Activated CD4-positive, alpha-beta T cell treated with anti-CD3 and anti-CD28 coated beads for 36 hours (primary cell): ENCODE data around the gene SH3BP2. TPM values are rescaled to one million over a fixed set of nuclear protein-coding genes. Genes with fewer than 3 reads are reported as not detected.

ENCODE experiments used
- ATAC-seq: fragments of 200-7000 bp; cut with Tn5 transposase; one replicate; pipeline ENCODE4 v1.10.0; 2021; ENCODE audit warnings: mild to moderate bottlenecking, moderate library complexity
- CTCF ChIA-PET: fragments of 350-600 bp; sonication (Branson Sonifier 250); formaldehyde crosslinking; loops from one replicate; lab custom pipeline; 2021; ENCODE audit warnings: antibody characterized with exemption; lab: Charles Lee
- POLR2A ChIA-PET: fragments of 350-600 bp; sonication (Branson Sonifier 250); formaldehyde crosslinking; loops from one replicate; lab custom pipeline; 2021; ENCODE audit warnings: antibody characterized with exemption, inconsistent platforms; lab: Charles Lee
- DNase-seq: peaks from one replicate; pipeline ENCODE4 v3.0.0-alpha.2; 2020
- H3K27ac Mint-ChIP-seq: one replicate; pipeline ENCODE4 v1.8.0; 2021; ENCODE audit warnings: mixed read lengths
- H3K27me3 Mint-ChIP-seq: one replicate; pipeline ENCODE4 v1.8.0; 2021; ENCODE audit warnings: mixed read lengths
- H3K36me3 Mint-ChIP-seq: one replicate; pipeline ENCODE4 v1.8.0; 2021; ENCODE audit warnings: low read depth, mixed read lengths
- H3K4me1 Mint-ChIP-seq: one replicate; pipeline ENCODE4 v1.8.0; 2021; ENCODE audit warnings: mixed read lengths
- H3K4me3 Mint-ChIP-seq: one replicate; pipeline ENCODE4 v1.8.0; 2021; ENCODE audit warnings: mild to moderate bottlenecking, moderate library complexity, mixed read lengths
- H3K9me3 Mint-ChIP-seq: one replicate; pipeline ENCODE4 v1.8.0; 2021; ENCODE audit warnings: low read depth, mixed read lengths
- intact Hi-C, 2 experiments: fragments of 100-400 bp; cut with DNase I in 1 of 2; cut with micrococcal nuclease in 1 of 2; formaldehyde crosslinking; loops; one replicate each; pipeline versions ENCODE4 v1.14.2 to v1.15.1; 2022 to 2024; cut with DNase I, micrococcal nuclease
- total RNA-seq, 2 experiments: library from RNA; stranded (reverse); gene quantifications; one replicate each; pipeline ENCODE4 v1.2.3, GENCODE V29; 2021

The SH3BP2 gene
- total RNA-seq, 2 experiments from 2014 or later, result 63.3 to 68.3 TPM

GRCh38 chr4:2832309-2832980, 39.6 kb downstream of the SH3BP2 start:
- Mint-ChIP-seq H3K27me3 (no peaks in the 10 kb centered on the region), H3K36me3 (peaks cover 24% of the 10 kb centered on the region), H3K4me1 (peaks cover 23% of the 10 kb centered on the region), H3K9me3 (no peaks in the 10 kb centered on the region), H3K4me3 (no peak overlapping the region), H3K27ac (no peak overlapping the region)
- DNase-seq (no peak), ATAC-seq (no peak)
- CTCF ChIA-PET, result no interaction called here
- intact Hi-C loops, result no loop called here
- POLR2A ChIA-PET, result no interaction called here

- intact Hi-C loops, result no loop called here
- Mint-ChIP-seq H3K27ac (no peak overlapping the region), H3K4me3 (no peak overlapping the region), H3K9me3 (no peaks in the 10 kb centered on the region), H3K4me1 (peaks cover 29% of the 10 kb centered on the region), H3K36me3 (peaks cover 24% of the 10 kb centered on the region), H3K27me3 (no peaks in the 10 kb centered on the region)
- CTCF ChIA-PET, result no interaction called here
- no peak for DNase-seq
- POLR2A ChIA-PET, result no interaction called here
- no peak for ATAC-seq
These were observed 40.2 kb downstream of the SH3BP2 start for GRCh38 chr4:2832981-2833670.

GRCh38 chr4:2833671-2834000, 40.8 kb downstream of the SH3BP2 start:
- Mint-ChIP-seq H3K4me1 (peaks cover 35% of the 10 kb centered on the region), H3K27me3 (no peaks in the 10 kb centered on the region), H3K36me3 (peaks cover 21% of the 10 kb centered on the region), H3K27ac (no peak overlapping the region), H3K9me3 (no peaks in the 10 kb centered on the region), H3K4me3 (no peak overlapping the region)
- ChIA-PET CTCF (no interaction called here), POLR2A (interaction anchor here (1.2 kb wide), 1 partner anchor 13 kb away, joined by 3 read pairs; no protein-coding TSS in a partner anchor)
- ATAC-seq (no peak), DNase-seq (no peak)
- intact Hi-C loops, result no loop called here

GRCh38 chr4:2834001-2834921, 41.4 kb downstream of the SH3BP2 start:
- Mint-ChIP-seq H3K27me3 (no peaks in the 10 kb centered on the region), H3K9me3 (no peaks in the 10 kb centered on the region), H3K4me3 (no peak overlapping the region), H3K4me1 (peaks cover 39% of the 10 kb centered on the region), H3K36me3 (peaks cover 17% of the 10 kb centered on the region), H3K27ac (peak overlapping the region; percentile 47)
- ATAC-seq, result no peak
- DNase-seq, result no peak
- ChIA-PET POLR2A (interaction anchor here (1.2 kb wide), 1 partner anchor 12 kb away, joined by 3 read pairs; no protein-coding TSS in a partner anchor), CTCF (no interaction called here)
- intact Hi-C loops, result no loop called here

GRCh38 chr4:2835978-2836377, 43.1 kb downstream of the SH3BP2 start:
- H3K9me3 Mint-ChIP-seq, result peaks cover 2% of the 10 kb centered on the region
- H3K27me3 Mint-ChIP-seq, result no peaks in the 10 kb centered on the region
- peaks cover 19% of the 10 kb centered on the region for H3K36me3 Mint-ChIP-seq
- DNase-seq (peak; percentile 3), ATAC-seq (no peak)
- H3K4me3 Mint-ChIP-seq, result no peak overlapping the region
- ChIA-PET POLR2A (interaction anchor here (0.6 kb wide), 1 partner anchor 53 kb away, joined by 3 read pairs; no protein-coding TSS in a partner anchor), CTCF (no interaction called here)
- intact Hi-C loops, result no loop called here
- no peak overlapping the region for H3K27ac Mint-ChIP-seq
- peaks cover 42% of the 10 kb centered on the region for H3K4me1 Mint-ChIP-seq

DNA sequence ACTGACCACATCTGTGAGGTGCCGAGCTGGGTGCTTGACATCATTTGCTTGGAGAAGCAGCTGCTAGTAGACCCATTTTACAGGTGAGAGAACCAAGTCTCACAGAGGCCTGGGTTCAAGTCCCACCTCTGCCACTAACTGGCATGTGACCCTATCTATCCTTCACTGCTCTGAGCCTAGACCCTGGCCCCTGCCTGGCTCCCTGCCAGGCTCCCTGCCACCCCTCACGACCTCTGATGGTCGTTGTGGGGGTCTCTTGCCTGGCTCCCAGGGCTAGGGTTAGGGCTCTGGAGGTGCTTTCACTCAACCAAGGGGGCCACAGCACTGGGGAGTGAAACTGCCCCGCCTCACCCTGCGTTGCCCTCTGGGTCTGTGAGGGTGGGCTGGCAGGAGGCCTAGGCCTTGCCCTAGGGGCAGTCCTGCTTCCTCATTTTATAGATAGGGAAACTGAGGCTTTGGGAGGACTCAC, 43.5 kb downstream of the SH3BP2 start:
- Mint-ChIP-seq H3K27me3 (no peaks in the 10 kb centered on the region), H3K36me3 (peaks cover 20% of the 10 kb centered on the region), H3K4me1 (peaks cover 42% of the 10 kb centered on the region), H3K9me3 (peaks cover 2% of the 10 kb centered on the region), H3K4me3 (no peak overlapping the region), H3K27ac (no peak overlapping the region)
- ATAC-seq, result no peak
- POLR2A ChIA-PET, result interaction anchor here (0.6 kb wide), 1 partner anchor 54 kb away, joined by 3 read pairs; no protein-coding TSS in a partner anchor
- CTCF ChIA-PET, result interaction anchor here (0.7 kb wide), 1 partner anchor 40 kb away, joined by 3 read pairs; no protein-coding TSS in a partner anchor
- intact Hi-C loops, result no loop called here
- peak; percentile 3 for DNase-seq

GRCh38 chr4:2837110-2837903, 44.4 kb downstream of the SH3BP2 start:
- POLR2A ChIA-PET, result interaction anchor here (0.6 kb wide), 1 partner anchor 25 kb away, joined by 3 read pairs; no protein-coding TSS in a partner anchor
- intact Hi-C loops, result no loop called here

GRCh38 chr4:2837904-2838496, 45.1 kb downstream of the SH3BP2 start:
- intact Hi-C loops, result no loop called here

More at GRCh38 chr4:2837110-2837903, 44.4 kb downstream of the SH3BP2 start:
- Mint-ChIP-seq H3K27ac (peak overlapping the region; percentile 96), H3K9me3 (peaks cover 2% of the 10 kb centered on the region), H3K27me3 (no peaks in the 10 kb centered on the region), H3K36me3 (peaks cover 17% of the 10 kb centered on the region), H3K4me3 (peak overlapping the region; percentile 78), H3K4me1 (peaks cover 45% of the 10 kb centered on the region)
- ATAC-seq (peak; percentile 11), DNase-seq (peak; percentile 11)
- CTCF ChIA-PET, result interaction anchor here (0.7 to 1.2 kb wide), 2 partner anchors 41 to 98 kb away, joined by 3 read pairs; no protein-coding TSS in a partner anchor

DNA sequence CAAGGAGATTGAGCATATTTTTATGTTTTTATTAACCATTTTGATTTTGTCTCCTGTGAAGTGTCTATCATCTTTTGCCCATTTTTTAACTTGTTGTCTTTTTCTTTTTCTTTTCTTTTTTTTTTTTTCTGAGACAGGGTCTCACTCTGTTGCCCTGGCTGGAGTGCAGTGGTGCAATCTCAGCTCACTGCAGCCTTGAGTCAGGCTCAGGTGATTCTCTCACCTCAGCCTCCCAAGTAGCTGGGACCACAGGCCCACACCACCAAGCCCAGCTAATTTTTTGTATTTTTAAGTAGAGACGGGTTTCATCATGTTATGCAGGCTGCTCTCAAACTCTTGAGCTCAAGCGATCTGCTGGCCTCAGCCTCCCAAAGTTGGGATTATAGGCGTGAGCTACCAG, 46.2 kb downstream of the SH3BP2 start:
- DNase-seq (no peak), ATAC-seq (no peak)
- Mint-ChIP-seq H3K36me3 (peaks cover 6% of the 10 kb centered on the region), H3K4me1 (peaks cover 51% of the 10 kb centered on the region), H3K9me3 (peaks cover 2% of the 10 kb centered on the region), H3K27me3 (no peaks in the 10 kb centered on the region), H3K27ac (peak overlapping the region; percentile 96), H3K4me3 (peak overlapping the region; percentile 78)
- intact Hi-C loops, result loop anchor here in 1 of 2 experiments (1.0 kb wide), 1 partner anchor 83 kb away; the partner anchor contains the start of gene TNIP2
- ChIA-PET CTCF (interaction anchor here (0.6 to 2.5 kb wide), 7 partner anchors 9 to 1146 kb away, joined by 3 to 7 read pairs (median 3); no protein-coding TSS in a partner anchor), POLR2A (no interaction called here)

More at GRCh38 chr4:2837904-2838496, 45.1 kb downstream of the SH3BP2 start:
- Mint-ChIP-seq H3K36me3 (peaks cover 13% of the 10 kb centered on the region), H3K27ac (peak overlapping the region; percentile 96), H3K4me1 (peaks cover 51% of the 10 kb centered on the region), H3K27me3 (no peaks in the 10 kb centered on the region), H3K4me3 (peak overlapping the region; percentile 78), H3K9me3 (peaks cover 2% of the 10 kb centered on the region)
- peak; percentile 81 for DNase-seq
- ATAC-seq, result peak; percentile 92
- POLR2A ChIA-PET, result interaction anchor here (0.6 to 0.7 kb wide), 2 partner anchors 24 to 26 kb away, joined by 3 to 4 read pairs; no protein-coding TSS in a partner anchor
- CTCF ChIA-PET, result interaction anchor here (1.2 to 1.5 kb wide), 4 partner anchors 10 to 97 kb away, joined by 3 read pairs; no protein-coding TSS in a partner anchor
